ENCODE data around the gene ZNF683. TPM values are rescaled to one million over a fixed set of nuclear protein-coding genes. Genes with fewer than 3 reads are reported as not detected.

The ZNF683 gene
- total RNA-seq, 1 donor from 2014 or later, result not detected

DNA sequence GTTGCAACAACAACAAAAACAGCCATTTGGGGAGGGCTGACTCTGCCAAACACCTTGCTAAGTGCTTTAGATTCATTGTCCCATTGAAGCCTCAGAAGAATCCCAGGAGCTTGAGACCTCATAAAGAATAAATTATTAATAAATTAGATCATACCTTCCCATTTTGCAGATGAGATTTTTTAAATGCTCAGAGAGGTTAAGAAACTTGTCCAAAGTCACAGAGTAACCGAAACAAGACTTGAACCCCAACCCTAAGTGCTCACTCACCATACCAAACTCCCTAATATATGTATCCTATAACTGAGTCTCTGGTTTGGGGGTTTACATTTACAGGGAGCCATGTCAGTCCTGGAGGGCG, 22.2 kb downstream of the ZNF683 start:
- intact Hi-C loops (cut with DNase I), result no loop called here

DNA sequence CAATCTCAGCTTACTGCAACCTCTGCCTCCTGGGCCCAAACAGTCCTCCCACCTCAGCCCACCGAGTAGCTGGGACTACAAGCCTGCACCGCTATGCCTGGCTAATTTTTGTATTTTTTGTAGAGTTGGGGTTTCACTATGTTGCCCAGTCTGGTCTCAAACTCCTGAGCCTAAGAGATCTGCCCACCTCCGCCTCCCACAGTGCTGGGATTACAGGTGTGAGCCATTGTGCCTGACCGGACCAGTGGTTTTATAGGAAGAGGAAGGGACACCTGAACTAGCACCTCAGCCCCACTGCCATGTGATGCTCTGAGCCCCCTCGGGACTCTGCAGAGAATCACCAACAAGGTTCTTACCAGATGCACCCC, 22.7 kb downstream of the ZNF683 start:
- H3K9me3 ChIP-seq, result no peaks in the 10 kb centered on the region
- H3K27ac ChIP-seq, result no peak overlapping the region
- H3K36me3 ChIP-seq, result no peaks in the 10 kb centered on the region
- DNase-seq (ENCODE audit: low spot score in 2 of 2), result no peak
- intact Hi-C loops (cut with DNase I), result no loop called here
- H3K4me1 ChIP-seq, result no peaks in the 10 kb centered on the region
- TF ChIP-seq, protein P1, sequence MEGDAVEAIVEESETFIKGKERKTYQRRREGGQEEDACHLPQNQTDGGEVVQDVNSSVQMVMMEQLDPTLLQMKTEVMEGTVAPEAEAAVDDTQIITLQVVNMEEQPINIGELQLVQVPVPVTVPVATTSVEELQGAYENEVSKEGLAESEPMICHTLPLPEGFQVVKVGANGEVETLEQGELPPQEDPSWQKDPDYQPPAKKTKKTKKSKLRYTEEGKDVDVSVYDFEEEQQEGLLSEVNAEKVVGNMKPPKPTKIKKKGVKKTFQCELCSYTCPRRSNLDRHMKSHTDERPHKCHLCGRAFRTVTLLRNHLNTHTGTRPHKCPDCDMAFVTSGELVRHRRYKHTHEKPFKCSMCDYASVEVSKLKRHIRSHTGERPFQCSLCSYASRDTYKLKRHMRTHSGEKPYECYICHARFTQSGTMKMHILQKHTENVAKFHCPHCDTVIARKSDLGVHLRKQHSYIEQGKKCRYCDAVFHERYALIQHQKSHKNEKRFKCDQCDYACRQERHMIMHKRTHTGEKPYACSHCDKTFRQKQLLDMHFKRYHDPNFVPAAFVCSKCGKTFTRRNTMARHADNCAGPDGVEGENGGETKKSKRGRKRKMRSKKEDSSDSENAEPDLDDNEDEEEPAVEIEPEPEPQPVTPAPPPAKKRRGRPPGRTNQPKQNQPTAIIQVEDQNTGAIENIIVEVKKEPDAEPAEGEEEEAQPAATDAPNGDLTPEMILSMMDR (IDR thresholded peaks at IDR 0.05), result no peak
- H3K4me3 ChIP-seq, result no peak overlapping the region
- H3K27me3 ChIP-seq, result no peaks in the 10 kb centered on the region

More for the DNA sequence above, 22.2 kb downstream of the ZNF683 start:
- H3K9me3 ChIP-seq, result no peaks in the 10 kb centered on the region
- no peaks in the 10 kb centered on the region for H3K4me1 ChIP-seq
- no peak overlapping the region for H3K4me3 ChIP-seq
- H3K27ac ChIP-seq, result no peak overlapping the region
- TF ChIP-seq, protein P1 (IDR thresholded peaks at IDR 0.05), result no peak
- no peak for DNase-seq (ENCODE audit: low spot score in 2 of 2)
- no peaks in the 10 kb centered on the region for H3K27me3 ChIP-seq
- no peaks in the 10 kb centered on the region for H3K36me3 ChIP-seq

DNA sequence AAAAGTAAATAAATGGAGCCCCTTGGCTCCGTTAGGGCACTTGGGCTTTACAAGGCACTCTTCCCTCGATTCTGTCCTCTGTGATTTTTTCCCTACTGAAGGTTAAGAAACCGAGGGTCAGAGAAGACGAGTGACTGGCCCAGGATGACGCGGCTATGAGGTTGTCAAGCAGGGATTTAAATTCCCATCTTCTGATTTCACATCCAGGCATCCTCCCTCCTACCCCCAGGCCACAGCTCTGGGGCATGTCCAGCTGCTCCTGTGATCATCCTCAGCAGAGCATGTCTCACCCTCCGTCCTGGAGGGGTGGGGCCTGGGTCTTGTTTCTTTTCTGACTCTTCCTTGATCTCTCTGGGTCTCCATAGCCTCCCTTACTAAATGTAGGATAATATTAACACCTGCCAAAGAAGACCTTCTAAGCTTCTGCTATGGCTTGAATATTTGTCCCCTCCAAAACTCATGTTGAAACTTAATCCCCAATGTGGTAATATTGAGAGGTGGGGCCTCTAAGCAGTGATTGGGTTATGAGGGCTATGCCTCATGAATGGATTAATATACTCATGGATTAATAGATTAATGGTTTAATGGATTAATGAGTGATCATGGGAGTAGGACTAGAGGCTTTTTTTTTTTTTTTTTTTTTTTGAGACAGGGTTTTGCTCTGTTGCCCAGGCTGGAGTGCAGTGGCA, 23.2 kb downstream of the ZNF683 start:
- DNase-seq (ENCODE audit: low spot score in 2 of 2), result no peak
- Histone ChIP-seq H3K27me3 (no peaks in the 10 kb centered on the region), H3K27ac (no peak overlapping the region), H3K36me3 (no peaks in the 10 kb centered on the region), H3K4me1 (no peaks in the 10 kb centered on the region), H3K9me3 (no peaks in the 10 kb centered on the region), H3K4me3 (no peak overlapping the region)
- intact Hi-C loops (cut with DNase I), result no loop called here
- TF ChIP-seq, protein P1 (IDR thresholded peaks at IDR 0.05), result no peak

DNA sequence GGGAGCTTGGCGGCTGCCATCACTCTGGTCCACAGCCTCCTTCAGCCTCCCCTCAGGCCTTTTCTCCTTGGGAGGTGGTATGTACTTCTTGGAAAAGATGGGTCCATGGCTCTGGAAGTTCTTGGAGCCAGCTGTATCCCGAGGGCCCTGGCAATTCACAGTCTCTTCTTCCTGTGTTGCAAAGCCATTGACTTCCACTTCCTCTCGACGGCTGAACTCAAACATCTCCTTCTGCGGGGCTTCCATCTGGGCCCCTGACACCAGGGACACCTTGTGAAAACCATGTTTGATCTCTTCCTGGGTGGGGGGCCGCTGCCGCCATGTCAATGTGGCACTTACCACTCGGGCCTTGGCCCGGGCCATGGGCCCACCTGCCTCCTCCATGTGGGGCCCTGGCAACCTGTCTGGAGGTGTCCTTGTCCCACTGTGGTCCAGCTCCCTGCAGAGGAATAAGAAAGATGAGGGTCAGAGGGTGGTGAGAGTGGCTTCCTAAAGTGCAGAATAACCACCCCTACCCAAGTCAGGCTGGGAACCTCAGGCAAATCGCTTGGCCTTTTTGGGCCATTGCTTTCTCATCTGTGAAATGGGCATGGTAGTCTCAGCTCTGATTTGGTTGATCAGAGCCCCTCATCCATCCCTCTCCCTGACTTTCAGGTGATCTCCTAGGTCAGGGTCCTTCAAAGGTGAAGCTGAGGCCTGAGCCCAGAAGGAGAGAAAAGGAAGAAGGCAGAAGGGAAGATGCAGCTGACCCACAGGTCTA, 26.1 kb downstream of the ZNF683 start:
- H3K4me3 ChIP-seq, result no peak overlapping the region
- H3K27ac ChIP-seq, result no peak overlapping the region
- TF ChIP-seq, protein P1 (IDR thresholded peaks at IDR 0.05), result no peak
- DNase-seq (ENCODE audit: low spot score in 2 of 2), result no peak
- intact Hi-C loops (cut with DNase I), result no loop called here
- H3K36me3 ChIP-seq, result no peaks in the 10 kb centered on the region
- H3K4me1 ChIP-seq, result no peaks in the 10 kb centered on the region
- no peaks in the 10 kb centered on the region for H3K9me3 ChIP-seq
- no peaks in the 10 kb centered on the region for H3K27me3 ChIP-seq

DNA sequence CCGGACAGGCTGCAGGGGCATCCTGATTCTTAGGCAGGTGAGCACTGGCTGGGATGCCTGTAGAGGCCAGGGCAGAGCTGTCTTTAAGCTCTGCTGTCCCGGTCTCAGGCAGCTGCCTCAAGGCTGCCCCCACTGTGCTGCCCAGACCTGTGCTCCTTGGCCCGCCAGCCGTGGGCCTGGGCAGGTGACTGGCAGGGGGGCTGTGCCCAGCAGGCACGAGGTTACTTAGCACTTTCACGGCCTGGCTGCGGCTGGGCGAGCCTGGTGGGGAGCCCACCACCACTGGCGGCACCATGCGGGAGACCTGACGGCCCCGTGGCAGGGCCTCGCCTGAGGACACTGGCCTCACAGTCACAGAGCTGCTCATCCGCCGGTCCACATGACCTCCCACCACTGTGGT, 26.8 kb downstream of the ZNF683 start:
- no peak overlapping the region for H3K4me3 ChIP-seq
- H3K27ac ChIP-seq, result no peak overlapping the region
- no peaks in the 10 kb centered on the region for H3K4me1 ChIP-seq
- no peak for DNase-seq (ENCODE audit: low spot score in 2 of 2)
- no peaks in the 10 kb centered on the region for H3K9me3 ChIP-seq
- TF ChIP-seq, protein P1 (IDR thresholded peaks at IDR 0.05), result no peak
- no peaks in the 10 kb centered on the region for H3K27me3 ChIP-seq
- H3K36me3 ChIP-seq, result no peaks in the 10 kb centered on the region
- intact Hi-C loops (cut with DNase I), result no loop called here

All from ascending aorta (tissue), 2 donors.